Neural cell (in vitro differentiated cells): ENCODE measurements around the gene L3MBTL4. TPM values are rescaled to one million over a fixed set of nuclear protein-coding genes. Genes with fewer than 3 reads are reported as not detected.

ENCODE experiments used
- H2AFZ ChIP-seq: fragments of 200-600, 300-800 bp; sonication (generic), shearing (Covaris generic); 2 replicates; pipeline ENCODE4 v1.6.0; 2014; ENCODE audit warnings: low read depth, mild to moderate bottlenecking, antibody characterized with exemption, low read length, moderate library complexity
- H3F3A ChIP-seq: fragments of 200-600 bp; shearing (Covaris generic); 2 replicates; pipeline ENCODE4 v1.6.1; 2016; ENCODE audit warnings: mild to moderate bottlenecking, moderate library complexity, mixed read lengths, antibody characterized with exemption, low read length; ENCODE audit not compliant: insufficient read depth, poor library complexity, severe bottlenecking
- H3K27ac ChIP-seq: fragments of 200-600, 300-800 bp; sonication (generic), shearing (Covaris generic); 2 replicates; pipeline ENCODE4 v1.5.1; 2014; ENCODE audit warnings: mild to moderate bottlenecking, low read length, moderate library complexity
- H3K27me3 ChIP-seq: fragments of 300-800, 200-600 bp; sonication (generic), shearing (Covaris generic); 2 replicates; pipeline ENCODE4 v1.6.0; 2014; ENCODE audit warnings: mild to moderate bottlenecking, low read depth, low read length, moderate library complexity; ENCODE audit not compliant: insufficient read depth
- H3K36me3 ChIP-seq: fragments of 300-800, 200-600 bp; sonication (generic), shearing (Covaris generic); 2 replicates; pipeline ENCODE4 v1.5.1; 2014; ENCODE audit warnings: mild to moderate bottlenecking, antibody characterized with exemption, low read length, moderate library complexity; ENCODE audit not compliant: insufficient read depth
- H3K4me2 ChIP-seq: fragments of 300-800, 200-600 bp; sonication (generic), shearing (Covaris generic); 2 replicates; pipeline ENCODE4 v1.6.0; 2014; ENCODE audit warnings: mild to moderate bottlenecking, low read length
- H3K4me3 ChIP-seq: fragments of 300-800, 200-600 bp; sonication (generic), shearing (Covaris generic); 2 replicates; pipeline ENCODE4 v1.5.1; 2014; ENCODE audit warnings: mild to moderate bottlenecking, low read length, moderate library complexity
- H3K79me2 ChIP-seq: fragments of 200-600 bp; shearing (Covaris generic); replicated peaks from 2 replicates; pipeline ENCODE4 v1.6.0; 2014; ENCODE audit warnings: mild to moderate bottlenecking, low read length, moderate library complexity; ENCODE audit not compliant: insufficient read depth
- H3K9ac ChIP-seq: fragments of 300-800, 200-600 bp; sonication (generic), shearing (Covaris generic); 2 replicates; pipeline ENCODE4 v1.6.1; 2016; ENCODE audit warnings: mild to moderate bottlenecking, low read length, mixed read lengths
- H3K9me2 ChIP-seq: fragments of 200-600 bp; shearing (Covaris generic); 2 replicates; pipeline ENCODE4 v1.6.1; 2016; ENCODE audit warnings: mild to moderate bottlenecking, low read length, mixed read lengths; ENCODE audit not compliant: insufficient read depth
- H3K9me3 ChIP-seq: fragments of 200-600, 300-800 bp; sonication (generic), shearing (Covaris generic); 2 replicates; pipeline ENCODE4 v1.6.1; 2016; ENCODE audit warnings: mild to moderate bottlenecking, mixed run types, low read length, moderate library complexity, mixed read lengths
- H4K20me1 ChIP-seq: fragments of 200-600 bp; shearing (Covaris generic); 2 replicates; pipeline ENCODE4 v1.6.1; 2016; ENCODE audit warnings: mild to moderate bottlenecking, mixed run types; ENCODE audit not compliant: insufficient read depth
- CTCF ChIP-seq: fragments of 450-650 bp; IDR thresholded peaks from 2 replicates; pipeline ENCODE4 v1.5.1; 2014; ENCODE audit warnings: antibody characterized with exemption, mild to moderate bottlenecking, moderate library complexity; ENCODE audit not compliant: poor library complexity, severe bottlenecking
- EP300 ChIP-seq: fragments of 450-650 bp; conservative IDR thresholded peaks from 2 replicates; pipeline ENCODE4 v1.6.1; 2014; ENCODE audit warnings: antibody characterized with exemption, mild to moderate bottlenecking, moderate library complexity; ENCODE audit not compliant: poor library complexity, severe bottlenecking
- EZH2 ChIP-seq: fragments of 200-600, 300-800 bp; shearing (Covaris generic), sonication (generic); IDR thresholded peaks from 2 replicates; pipeline ENCODE4 v1.6.1; 2014; ENCODE audit warnings: antibody characterized with exemption, low read length, borderline replicate concordance, mild to moderate bottlenecking; ENCODE audit not compliant: insufficient read depth, poor library complexity, severe bottlenecking
- MXI1 ChIP-seq: fragments of 450-650 bp; conservative IDR thresholded peaks from 2 replicates; pipeline ENCODE4 v1.6.1; 2014; ENCODE audit warnings: antibody characterized with exemption, mild to moderate bottlenecking; ENCODE audit not compliant: poor library complexity, severe bottlenecking
- POLR2AphosphoS5 ChIP-seq: IDR thresholded peaks from 2 replicates; pipeline ENCODE4 v1.6.1; 2012
- RAD21 ChIP-seq: fragments of 450-650 bp; conservative IDR thresholded peaks from 2 replicates; pipeline ENCODE4 v1.6.1; 2014; ENCODE audit warnings: antibody characterized with exemption, mild to moderate bottlenecking, moderate library complexity
- SMC3 ChIP-seq: fragments of 450-650 bp; conservative IDR thresholded peaks from 2 replicates; pipeline ENCODE4 v1.6.1; 2014; ENCODE audit warnings: antibody characterized with exemption, mild to moderate bottlenecking, moderate library complexity; ENCODE audit not compliant: poor library complexity
- TAF1 ChIP-seq: IDR thresholded peaks from 2 replicates; pipeline ENCODE4 v1.6.1; 2012; ENCODE audit warnings: low read depth
- polyA plus RNA-seq: library from polyadenylated mRNA; depleted of rRNA; stranded (reverse); fragments of >200 nt; gene quantifications from 2 replicates; pipeline ENCODE4 v1.2.3, GENCODE V29; 2014
- TF ChIP-seq, protein P1 (sequence below): IDR thresholded peaks from 2 replicates; pipeline ENCODE4 v1.6.1; 2012; ENCODE audit warnings: borderline replicate concordance

The L3MBTL4 gene
- polyA plus RNA-seq, 1 donor from 2014 or later, result 0.90 TPM

DNA sequence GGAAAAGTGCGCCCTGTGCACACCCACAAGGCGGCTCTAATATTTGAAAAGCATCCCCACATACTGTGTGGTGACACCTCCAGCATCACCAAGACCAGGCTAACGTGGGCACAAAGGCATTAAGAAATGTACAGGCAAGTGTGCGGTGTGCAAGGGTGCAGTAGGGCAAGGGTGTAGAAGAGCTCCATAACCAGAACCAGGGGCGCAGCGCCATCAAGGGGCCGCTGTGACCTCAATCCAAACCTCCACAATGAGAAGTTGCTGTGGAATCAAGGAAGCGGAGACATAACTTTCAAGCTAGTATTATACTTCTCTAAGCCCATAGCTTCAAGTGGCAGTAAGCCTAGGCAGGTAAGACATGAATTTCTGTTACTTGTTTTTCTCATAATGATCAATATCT is 13.0 kb downstream of the L3MBTL4 start:
- TF ChIP-seq POLR2AphosphoS5 (no peak), TAF1 (no peak), CTCF (peak; percentile 53), SMC3 (peak; percentile 62), RAD21 (peak; percentile 61)
- TF ChIP-seq, protein P1, sequence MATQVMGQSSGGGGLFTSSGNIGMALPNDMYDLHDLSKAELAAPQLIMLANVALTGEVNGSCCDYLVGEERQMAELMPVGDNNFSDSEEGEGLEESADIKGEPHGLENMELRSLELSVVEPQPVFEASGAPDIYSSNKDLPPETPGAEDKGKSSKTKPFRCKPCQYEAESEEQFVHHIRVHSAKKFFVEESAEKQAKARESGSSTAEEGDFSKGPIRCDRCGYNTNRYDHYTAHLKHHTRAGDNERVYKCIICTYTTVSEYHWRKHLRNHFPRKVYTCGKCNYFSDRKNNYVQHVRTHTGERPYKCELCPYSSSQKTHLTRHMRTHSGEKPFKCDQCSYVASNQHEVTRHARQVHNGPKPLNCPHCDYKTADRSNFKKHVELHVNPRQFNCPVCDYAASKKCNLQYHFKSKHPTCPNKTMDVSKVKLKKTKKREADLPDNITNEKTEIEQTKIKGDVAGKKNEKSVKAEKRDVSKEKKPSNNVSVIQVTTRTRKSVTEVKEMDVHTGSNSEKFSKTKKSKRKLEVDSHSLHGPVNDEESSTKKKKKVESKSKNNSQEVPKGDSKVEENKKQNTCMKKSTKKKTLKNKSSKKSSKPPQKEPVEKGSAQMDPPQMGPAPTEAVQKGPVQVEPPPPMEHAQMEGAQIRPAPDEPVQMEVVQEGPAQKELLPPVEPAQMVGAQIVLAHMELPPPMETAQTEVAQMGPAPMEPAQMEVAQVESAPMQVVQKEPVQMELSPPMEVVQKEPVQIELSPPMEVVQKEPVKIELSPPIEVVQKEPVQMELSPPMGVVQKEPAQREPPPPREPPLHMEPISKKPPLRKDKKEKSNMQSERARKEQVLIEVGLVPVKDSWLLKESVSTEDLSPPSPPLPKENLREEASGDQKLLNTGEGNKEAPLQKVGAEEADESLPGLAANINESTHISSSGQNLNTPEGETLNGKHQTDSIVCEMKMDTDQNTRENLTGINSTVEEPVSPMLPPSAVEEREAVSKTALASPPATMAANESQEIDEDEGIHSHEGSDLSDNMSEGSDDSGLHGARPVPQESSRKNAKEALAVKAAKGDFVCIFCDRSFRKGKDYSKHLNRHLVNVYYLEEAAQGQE, result no peak
- Histone ChIP-seq H3K27ac (no peak overlapping the region), H3F3A (no peaks in the 10 kb centered on the region), H2AFZ (no peak overlapping the region), H3K36me3 (no peaks in the 10 kb centered on the region), H3K9me3 (no peaks in the 10 kb centered on the region), H3K79me2 (no peaks in the 10 kb centered on the region), H3K9ac (no peak overlapping the region), H4K20me1 (no peaks in the 10 kb centered on the region), H3K27me3 (no peaks in the 10 kb centered on the region), H3K4me3 (no peak overlapping the region), H3K9me2 (no peaks in the 10 kb centered on the region), H3K4me2 (no peak overlapping the region)

- Histone ChIP-seq H3K36me3 (no peaks in the 10 kb centered on the region), H3K9ac (no peak overlapping the region), H2AFZ (no peak overlapping the region), H3K4me2 (no peak overlapping the region), H3K79me2 (no peaks in the 10 kb centered on the region), H3K27me3 (no peaks in the 10 kb centered on the region), H4K20me1 (no peaks in the 10 kb centered on the region), H3K4me3 (no peak overlapping the region), H3F3A (no peaks in the 10 kb centered on the region), H3K9me3 (no peaks in the 10 kb centered on the region), H3K27ac (no peak overlapping the region), H3K9me2 (no peaks in the 10 kb centered on the region)
- TF ChIP-seq, protein P1, result no peak
- TF ChIP-seq RAD21, result no peak
- no peak for TF ChIP-seq EZH2
- TF ChIP-seq POLR2AphosphoS5, result no peak
- no peak for TF ChIP-seq EP300
- no peak for TF ChIP-seq MXI1
- no peak for TF ChIP-seq SMC3
Measured at GRCh38 chr18:6399776-6400175, 14.9 kb downstream of the L3MBTL4 start.
